HG02884 (cell line): ENCODE measurements around the gene JAZF1.

Source experiments
- ATAC-seq: cut with Tn5 transposase; IDR thresholded peaks from one replicate; pipeline ENCODE4 v1.9.1; 2021; ENCODE audit warnings: mild to moderate bottlenecking, moderate library complexity; ENCODE audit not compliant: unreplicated experiment

The JAZF1 gene

DNA sequence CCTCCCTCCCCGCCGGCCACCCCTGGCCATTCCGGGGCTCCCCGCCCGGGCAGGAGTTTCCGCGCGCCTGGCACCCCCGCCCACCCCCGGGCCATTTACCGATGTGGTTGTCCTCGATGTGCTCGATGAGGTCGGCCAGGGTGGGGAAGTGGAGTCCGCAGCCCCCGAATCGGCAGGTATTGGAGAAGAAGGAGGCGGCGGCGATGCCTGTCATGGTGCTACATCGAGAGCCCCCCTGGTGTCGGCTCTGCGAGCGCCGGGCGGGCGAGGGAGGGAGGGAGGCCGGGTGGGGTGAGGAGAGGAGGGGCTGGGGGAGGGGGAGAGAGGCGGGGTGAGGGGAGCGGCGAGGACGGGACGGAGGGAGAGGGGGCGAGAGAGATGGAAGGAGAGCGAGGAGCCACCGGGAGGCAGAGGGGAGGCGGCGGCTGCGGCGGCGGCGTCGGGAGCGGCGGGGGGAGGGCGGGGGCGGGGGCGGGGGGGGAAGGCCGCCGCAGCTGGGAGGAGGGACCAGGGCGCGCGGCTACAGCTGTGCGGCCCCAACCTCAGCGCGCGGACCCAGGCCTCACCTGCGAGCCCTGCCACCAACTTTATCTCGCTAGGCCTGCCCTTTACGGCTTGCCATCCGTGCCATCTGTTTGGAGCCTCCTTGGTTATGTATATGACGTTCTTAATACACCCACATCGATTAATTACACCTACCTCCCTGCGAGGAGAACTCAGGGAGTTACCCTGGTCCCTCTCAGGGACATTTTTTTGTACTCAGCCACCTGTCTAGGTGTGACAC is at the start of gene JAZF1:
JAZF1 (minus strand) TSS at position 432 of the 784 bp plus-strand sequence.
- no peak for ATAC-seq

DNA sequence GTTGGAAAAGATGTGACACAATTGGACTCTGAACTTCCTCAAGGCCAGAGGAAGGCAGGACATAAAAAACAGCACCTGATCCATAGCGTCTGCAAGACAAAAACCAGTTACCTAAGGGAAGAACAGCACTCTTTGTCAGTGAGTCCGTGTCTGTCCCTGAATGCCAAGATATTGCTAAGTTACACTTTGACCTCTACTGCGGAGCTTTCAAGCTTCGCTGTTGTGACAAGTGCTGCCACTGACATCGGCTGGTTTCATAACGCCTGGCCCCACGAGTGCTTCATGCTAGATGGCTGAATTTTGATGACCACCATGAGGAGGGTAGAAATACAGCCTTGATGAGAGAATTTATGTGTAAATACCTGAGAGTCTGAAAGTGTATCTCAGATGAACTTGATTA is 49.7 kb upstream of the JAZF1 start:
- no peak for ATAC-seq

DNA sequence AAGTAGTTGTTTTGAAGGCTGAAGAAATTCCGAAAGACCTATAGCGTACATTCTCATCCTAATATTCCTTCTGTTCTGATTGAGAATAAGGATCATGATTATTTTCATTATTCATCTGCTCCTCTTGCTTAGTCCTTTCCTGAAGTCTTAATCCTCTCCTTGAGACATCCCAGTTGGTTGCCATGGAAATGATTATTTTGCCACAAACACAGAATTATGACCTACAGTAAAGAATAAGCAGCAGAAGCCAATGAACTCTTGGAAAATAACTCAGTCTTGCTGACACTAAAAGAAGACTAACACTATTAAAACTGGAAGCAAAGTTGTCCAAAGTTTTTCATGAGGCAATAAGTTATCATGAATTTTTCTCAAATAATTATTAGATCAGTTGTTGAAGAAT is 47.8 kb upstream of the JAZF1 start:
- ATAC-seq = no peak

DNA sequence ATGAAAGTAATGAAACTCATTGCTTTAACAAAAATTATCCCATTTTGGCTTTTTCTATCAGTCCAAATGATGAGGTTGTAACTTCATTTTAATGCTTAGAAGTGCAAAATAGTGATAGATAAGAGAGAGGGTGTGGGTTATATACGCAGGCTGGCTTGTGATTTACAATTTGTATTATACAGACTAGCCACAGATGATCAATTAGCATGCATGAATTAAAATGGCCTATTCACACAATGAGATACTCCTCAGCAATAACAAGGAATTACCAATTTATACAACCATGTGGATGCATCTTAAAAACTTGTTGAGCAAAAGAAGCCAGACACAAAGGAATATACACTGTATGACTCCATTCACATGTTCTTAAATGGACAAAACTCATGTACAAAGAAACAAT is 45.4 kb upstream of the JAZF1 start:
- ATAC-seq = no peak

DNA sequence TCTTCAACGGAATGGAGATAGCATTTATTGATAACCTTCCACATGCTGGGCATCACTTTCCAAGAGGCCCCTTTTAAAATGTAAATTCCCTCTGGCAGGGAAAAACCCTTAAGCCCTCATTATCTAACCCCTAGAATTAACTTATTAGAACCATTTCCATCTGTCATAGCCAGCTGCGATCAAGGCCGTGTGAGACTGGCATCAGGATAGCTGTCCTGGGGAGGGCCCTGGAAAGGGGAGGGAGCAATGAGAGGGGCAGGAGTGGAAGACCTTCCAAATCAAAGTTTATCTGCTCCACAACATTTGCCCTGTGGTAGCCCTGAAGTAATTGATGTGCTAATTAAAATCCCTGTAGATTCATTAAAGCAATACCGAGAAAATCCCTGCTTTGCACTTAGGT is 45.0 kb upstream of the JAZF1 start:
- no peak for ATAC-seq

DNA sequence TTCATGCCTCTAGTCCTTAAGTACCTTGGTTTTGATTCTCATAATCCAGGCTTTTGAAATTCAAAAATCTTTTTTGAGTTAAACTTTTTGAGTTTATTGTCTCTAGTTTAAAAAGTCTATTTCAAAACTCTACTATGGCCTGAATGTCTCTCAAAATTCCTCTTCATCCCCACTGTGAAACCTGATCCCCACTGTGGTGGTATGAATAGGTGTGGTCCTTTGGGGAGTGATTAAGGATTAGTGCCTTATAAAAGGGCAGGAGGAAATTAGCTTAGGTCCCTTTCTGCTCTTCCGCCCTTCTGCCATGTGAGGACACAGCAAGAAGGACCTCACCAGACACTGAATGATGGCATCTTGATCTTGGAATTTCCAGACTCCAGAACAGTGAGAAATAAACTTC is 44.1 kb upstream of the JAZF1 start:
- ATAC-seq = no peak

DNA sequence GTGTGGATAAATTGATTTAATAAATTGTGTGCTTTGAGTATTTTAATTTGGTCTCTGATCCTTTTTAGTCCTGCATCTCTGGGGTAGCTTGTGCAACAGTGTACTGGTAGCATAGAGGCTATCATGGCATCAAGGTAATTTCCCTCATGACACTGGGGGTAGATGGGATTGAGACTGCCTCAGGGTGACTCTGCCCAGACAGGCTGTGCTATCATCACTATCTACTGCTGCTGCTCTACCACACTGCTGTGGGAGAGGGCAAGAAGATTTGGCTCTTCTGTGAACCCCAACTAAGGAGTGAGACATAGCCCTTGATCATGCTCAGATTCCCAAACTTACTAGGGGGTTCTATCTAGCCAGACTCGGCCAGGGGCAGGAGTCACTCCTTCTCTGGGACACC is 43.6 kb upstream of the JAZF1 start:
- ATAC-seq = no peak

DNA sequence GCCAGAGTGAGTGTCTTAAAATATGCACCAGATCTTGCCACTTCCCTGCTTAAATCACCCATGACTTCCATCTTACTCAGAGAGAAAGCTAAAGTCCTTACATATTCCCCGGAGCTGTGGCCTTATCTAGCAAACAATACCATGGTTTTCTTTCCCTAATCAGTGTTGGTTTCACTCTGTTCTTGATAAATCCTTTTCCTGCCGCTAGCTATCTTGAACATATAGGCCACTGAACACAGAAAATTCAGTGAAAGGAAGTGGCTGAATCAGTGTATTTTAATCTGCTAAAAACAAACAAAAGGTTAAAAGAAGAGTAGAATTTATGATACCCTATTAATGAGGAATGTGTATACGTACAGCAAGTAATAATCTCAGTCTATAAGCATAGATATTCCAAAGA is 42.0 kb upstream of the JAZF1 start:
- ATAC-seq = no peak

DNA sequence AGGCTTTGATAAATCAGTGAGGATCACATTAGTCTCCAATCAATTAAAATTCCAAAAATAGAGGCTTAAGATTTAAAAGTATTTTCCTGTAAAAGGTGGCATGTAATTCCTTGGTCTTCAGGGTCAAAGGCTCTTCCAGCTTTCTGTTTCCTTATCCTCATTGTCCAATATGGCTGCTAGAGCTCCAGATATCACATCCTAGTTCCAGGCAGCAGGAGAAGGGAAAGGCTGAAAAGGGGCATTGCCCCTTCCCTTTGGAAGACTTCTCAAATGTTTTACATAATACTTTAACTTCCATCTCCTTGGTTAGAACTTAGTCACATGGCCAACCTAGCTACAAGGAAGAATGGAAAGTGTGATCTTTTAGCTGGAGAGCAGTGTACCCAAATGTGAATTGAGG is 39.2 kb upstream of the JAZF1 start:
- no peak for ATAC-seq

DNA sequence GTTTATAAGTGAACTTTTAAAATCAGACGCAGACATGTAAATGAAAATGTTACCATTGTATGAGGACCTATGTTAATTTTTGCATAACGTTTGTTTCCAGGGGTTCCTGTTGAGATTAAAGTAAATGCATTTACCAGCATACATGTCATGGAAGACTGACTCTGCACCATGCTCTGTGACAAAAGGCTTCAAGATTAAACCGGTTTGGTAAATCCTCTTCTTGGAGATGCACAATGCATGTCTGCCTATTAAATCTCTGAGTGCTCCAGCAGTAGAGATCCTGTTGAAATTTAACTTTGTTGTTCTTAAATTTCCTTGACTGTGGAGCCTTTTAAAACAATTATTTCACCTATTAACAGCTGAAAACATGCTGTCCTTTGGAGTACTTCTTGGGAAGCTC is 36.5 kb upstream of the JAZF1 start:
- ATAC-seq = no peak

DNA sequence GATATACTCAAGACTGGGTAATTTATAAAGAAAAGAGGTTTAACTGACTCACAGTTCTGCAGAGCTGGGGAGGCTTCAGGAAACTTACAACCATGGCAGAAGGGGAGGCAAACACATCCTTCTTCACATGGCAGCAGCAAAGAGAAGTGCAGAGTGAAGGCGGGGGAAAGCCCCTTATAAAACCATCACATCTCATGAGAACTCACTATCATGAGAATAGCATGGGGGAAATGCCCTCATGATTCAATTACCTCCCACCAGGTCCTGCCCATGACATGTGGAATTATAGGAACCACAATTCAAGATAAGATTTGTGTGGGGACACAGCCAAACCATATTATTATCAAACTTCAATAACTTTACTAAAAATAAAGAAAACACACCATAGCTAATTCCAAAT is 30.4 kb upstream of the JAZF1 start:
- no peak for ATAC-seq

DNA sequence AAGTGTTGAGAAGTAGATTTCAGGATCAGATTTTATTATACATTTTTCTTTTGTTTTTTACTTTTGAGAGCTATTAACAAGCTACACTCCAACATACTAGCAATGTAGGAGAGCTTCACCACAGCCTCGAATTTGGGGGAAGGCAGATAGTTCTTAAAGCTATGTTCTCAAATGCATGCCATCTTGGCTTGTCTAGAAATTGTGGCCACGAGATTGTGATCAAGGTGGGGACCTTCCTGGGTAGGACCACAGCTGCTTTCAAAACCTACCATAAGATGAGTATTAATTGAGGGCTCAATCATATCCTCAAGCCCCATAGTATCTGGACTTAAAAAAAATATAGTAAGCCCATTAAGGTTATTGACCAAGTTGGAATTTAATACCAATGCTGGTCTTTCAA is 27.9 kb upstream of the JAZF1 start:
- no peak for ATAC-seq

DNA sequence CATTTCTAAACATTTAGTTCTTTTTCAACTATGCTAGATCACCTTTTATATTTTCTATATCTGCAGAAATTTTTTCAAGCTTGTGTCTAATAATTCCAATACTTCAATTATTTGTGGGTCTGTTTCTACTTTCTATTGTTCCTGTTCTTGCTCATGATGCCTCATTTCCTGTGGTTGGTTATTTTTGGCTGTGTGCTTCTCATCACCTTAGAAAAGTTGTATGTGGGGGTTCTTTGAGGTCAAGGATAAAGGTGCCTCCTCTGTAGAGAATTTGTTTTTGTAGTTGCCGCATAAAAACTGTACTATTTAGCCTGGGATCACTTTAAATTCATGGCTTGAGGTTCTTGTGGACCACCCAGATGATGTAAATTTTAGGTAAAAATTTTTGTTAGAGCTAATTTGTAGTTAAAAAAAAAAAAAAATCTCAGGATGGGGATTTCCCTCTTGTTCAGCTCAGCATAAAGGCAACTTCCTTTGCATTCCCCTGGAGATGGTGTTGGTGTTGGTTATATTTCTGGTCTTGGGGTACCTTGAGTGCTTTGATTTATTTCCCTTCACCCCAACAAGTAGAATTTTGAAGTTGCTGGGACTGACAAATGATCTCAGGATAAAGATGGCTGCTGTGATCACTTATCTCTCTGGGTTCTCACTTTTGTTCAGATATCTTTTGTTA is 27.0 kb upstream of the JAZF1 start:
- peak; percentile 83 for ATAC-seq

DNA sequence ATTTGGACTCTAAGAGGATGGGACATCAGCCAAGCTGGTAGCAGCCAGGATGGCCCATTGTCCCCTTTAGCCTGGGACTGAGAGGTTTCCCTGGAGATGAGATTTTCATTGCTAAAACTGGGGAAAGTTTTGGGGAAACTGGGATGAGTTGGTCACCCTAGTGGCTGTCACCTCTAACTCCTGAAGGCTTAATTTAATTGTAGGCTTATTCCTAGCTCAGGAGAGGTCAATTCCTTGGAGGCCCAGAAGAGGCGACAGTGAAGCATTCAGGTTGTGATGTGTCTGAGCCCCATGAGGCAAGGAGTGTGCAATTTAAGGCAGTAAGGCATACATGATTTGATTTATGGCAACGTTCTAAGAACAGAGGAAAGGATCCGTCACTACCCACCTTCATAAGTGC is 24.9 kb upstream of the JAZF1 start:
- ATAC-seq = no peak

DNA sequence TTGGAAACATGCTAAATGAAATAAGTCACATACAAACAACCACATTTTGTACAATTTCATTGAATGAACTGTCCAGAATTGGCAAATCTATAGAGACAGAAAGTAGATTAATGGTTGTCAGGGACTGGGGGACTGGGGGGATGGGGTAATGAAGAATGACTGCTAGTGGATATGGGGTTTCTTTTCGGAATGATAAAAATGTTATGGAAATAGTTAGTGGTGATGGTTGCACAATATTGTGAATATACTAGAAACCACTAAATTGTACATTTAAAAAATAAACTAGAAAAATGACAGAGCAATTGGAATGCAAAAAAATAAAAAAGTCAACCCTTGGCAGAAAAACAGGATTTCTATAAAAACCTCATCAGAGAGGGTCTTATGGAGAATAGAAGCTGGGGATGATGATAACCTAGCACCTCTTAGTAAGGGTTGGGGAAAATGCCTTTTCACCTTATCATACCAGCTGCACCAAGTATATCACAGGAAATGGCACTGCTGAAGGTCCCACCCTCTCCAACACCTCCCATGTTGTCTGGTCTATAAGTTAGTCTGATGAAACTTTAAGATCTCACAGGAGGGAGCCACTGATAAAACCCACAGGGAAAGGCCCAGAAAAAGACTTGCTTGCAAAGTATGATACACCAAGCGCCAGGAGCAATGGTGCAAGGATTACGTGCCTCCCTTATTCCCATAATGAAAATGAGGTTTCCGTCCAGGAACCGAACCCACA is 23.1 kb upstream of the JAZF1 start:
- ATAC-seq = no peak

DNA sequence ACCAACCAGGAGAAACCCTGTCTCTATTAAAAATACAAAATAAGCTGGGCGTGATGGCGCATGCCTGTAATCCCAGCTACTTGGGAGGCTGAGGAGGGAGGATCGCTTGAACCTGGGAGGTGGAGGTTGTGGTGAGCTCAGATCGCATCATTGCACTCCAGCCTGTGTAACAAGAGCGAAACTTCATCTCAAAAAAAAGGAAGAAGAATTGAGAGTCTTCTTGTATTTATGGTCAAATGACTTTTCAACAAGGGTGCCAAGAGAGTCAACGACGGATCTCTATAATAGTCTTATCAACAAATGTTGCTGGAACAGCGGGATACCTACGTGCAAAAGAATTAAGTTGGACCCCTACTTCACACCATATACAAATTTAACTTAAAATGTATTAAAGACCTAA is 21.6 kb upstream of the JAZF1 start:
- ATAC-seq = no peak

DNA sequence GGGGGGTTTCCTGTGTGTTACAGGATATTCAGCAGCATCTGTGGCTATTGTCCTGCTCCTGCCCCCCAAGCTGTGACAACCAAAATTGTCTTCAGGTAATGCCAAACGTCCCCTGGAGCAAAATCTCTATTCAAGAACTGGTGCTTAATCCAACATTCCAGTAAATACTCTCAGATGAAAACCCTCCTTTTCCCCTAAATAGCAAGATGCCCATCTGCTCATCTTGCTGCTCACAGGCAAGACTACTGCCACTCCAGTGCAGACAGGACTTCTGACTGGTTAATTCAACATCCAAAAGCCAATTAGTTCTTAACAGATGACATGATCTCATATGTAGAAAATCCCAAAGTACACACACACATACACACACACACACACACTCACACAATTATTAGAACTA is 20.5 kb upstream of the JAZF1 start:
- no peak for ATAC-seq

DNA sequence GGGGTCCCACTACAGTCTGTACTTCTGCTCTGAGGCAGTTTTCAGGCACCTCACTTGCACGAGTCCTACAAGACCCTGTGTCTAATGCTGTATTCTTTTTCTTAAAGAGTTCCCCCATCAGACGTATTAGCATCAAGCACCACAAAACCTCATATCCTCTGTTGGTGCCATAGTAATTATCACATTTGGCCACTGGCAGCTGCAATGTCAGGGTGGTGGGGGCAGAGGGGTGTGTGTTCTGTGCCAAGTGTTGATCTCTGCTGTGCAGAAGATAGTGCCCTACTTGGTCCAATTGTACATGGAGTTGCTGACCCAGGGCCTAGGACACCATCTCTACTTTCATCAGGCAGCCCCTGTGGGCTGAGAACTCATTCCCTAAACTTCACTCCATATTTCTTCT is 20.0 kb upstream of the JAZF1 start:
- no peak for ATAC-seq

DNA sequence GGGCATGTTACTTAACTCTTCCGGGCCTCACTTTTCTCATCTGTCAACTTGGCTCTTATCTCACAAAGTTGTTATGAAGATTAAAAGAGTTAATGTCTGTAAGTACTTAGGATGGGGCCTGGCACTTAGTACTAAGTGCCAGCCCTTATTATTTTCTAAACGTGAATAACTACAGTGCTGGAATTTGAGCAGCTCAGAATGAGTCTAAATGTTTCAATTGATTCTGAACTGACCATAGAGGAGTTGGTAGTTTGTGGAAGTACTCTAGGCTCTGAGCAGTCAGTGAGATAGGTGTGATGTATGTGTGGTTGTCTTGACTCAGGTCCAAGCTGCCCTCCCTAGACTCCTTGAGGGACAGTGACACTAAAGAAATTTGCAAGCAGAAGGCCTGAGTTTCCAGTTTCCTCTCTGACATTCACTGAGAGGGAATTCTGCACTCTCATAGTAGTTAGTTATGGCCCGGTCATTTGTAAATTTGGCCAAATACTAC is 18.5 kb upstream of the JAZF1 start:
- no peak for ATAC-seq

DNA sequence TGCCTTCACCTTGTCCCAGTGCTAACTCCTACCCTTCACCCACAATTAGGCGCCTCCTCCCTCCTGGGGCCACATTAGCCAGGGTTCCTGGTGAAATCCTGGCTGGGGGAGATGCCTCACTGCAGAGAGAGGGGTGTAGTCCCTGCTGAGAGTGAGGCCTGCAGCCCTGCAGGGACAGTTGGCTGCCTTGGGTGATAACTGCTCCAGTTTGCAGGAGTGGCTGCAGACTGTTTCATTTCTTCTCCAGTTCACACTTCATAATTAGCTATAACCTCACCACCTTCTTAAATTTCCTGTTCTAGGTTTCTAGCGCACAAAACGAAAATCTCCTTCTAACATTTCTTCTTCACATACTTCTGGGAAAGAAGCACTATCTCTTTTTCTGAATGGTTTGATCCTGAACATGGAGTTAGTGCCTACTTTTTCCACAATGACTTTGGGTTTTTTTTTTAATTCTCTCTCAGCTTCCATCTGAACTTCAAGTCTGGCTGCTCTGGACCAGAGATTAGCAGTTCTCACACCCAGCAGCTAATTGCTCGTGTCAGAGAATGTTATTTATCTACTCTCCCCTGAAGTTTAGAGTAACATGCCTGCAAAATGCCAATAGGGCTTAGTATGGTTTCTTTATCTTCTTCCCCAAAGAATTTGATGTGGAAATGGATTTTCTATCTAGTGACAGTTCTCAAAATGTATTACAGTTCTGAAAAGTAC is 15.5 kb upstream of the JAZF1 start:
- no peak for ATAC-seq
